GM19438 (cell line): ENCODE measurements around the gene EXOC4.

Experiments
- ATAC-seq: cut with Tn5 transposase; IDR thresholded peaks from one replicate; pipeline ENCODE4 v1.9.1; 2021; ENCODE audit warnings: low read depth; ENCODE audit not compliant: unreplicated experiment

The EXOC4 gene

GRCh38 chr7:133727476-133728214, 474.8 kb downstream of the EXOC4 start:
- ATAC-seq: no peak

GRCh38 chr7:133730360-133730759, 477.5 kb downstream of the EXOC4 start:
- no peak for ATAC-seq

GRCh38 chr7:133733401-133733800, 480.5 kb downstream of the EXOC4 start:
- ATAC-seq: no peak

- ATAC-seq: no peak
Observed at GRCh38 chr7:133735222-133735621, 482.3 kb downstream of the EXOC4 start.

GRCh38 chr7:133739817-133740216, 486.9 kb downstream of the EXOC4 start:
- ATAC-seq: no peak

- no peak for ATAC-seq
Observed at GRCh38 chr7:133741078-133741477, 488.2 kb downstream of the EXOC4 start.

- no peak for ATAC-seq
Observed at GRCh38 chr7:133741703-133742102, 488.8 kb downstream of the EXOC4 start.

- ATAC-seq: no peak
Observed at GRCh38 chr7:133742709-133743538, 490.0 kb downstream of the EXOC4 start.

- no peak for ATAC-seq
Observed at GRCh38 chr7:133744451-133744850, 491.6 kb downstream of the EXOC4 start.

GRCh38 chr7:133746305-133746704, 493.4 kb downstream of the EXOC4 start:
- ATAC-seq: no peak

GRCh38 chr7:133746847-133747246, 494.0 kb downstream of the EXOC4 start:
- ATAC-seq: no peak

GRCh38 chr7:133748443-133749407, 495.8 kb downstream of the EXOC4 start:
- no peak for ATAC-seq

GRCh38 chr7:133750287-133750686, 497.4 kb downstream of the EXOC4 start:
- ATAC-seq: no peak

- ATAC-seq: no peak
Observed at GRCh38 chr7:133751079-133751478, 498.2 kb downstream of the EXOC4 start.

GRCh38 chr7:133753513-133753912, 500.6 kb downstream of the EXOC4 start:
- no peak for ATAC-seq

- no peak for ATAC-seq
Observed at GRCh38 chr7:133754708-133755107, 501.8 kb downstream of the EXOC4 start.

- no peak for ATAC-seq
Observed at GRCh38 chr7:133755901-133756300, 503.0 kb downstream of the EXOC4 start.

GRCh38 chr7:133761443-133761842, 508.6 kb downstream of the EXOC4 start:
- ATAC-seq: no peak

GRCh38 chr7:133763076-133763640, 510.3 kb downstream of the EXOC4 start:
- ATAC-seq: no peak

- no peak for ATAC-seq
Observed at GRCh38 chr7:133769668-133770067, 516.8 kb downstream of the EXOC4 start.
